HepG2 (cell line): ENCODE data around the gene ADAT3.
A peak's percentile ranks its signal among the peaks of the same experiment; 100 is the strongest.

Source experiments
- ATF7 ChIP-seq, 2 experiments: fragments of 450-650 bp in 1 of 2; sonication (generic) in 1 of 2; formaldehyde crosslinking in 1 of 2; IDR thresholded peaks; 2 replicates each; pipeline versions ENCODE4 v1.4.0 to v1.6.1; 2016 to 2020; ENCODE audit warnings: antibody characterized with exemption in 1 of 2, mild to moderate bottlenecking in 1 of 2, missing genetic modification reagents in 1 of 2
- ISL2 ChIP-seq: sonication (generic); formaldehyde crosslinking; IDR thresholded peaks from 2 replicates; pipeline ENCODE4 v1.5.0; 2020; ENCODE audit warnings: missing genetic modification reagents
- NFYB ChIP-seq: sonication (generic); formaldehyde crosslinking; IDR thresholded peaks from 2 replicates; pipeline ENCODE4 v1.4.0; 2020; ENCODE audit warnings: missing genetic modification reagents
- POLR2A ChIP-seq, 2 experiments: IDR thresholded peaks; 2 replicates each; pipeline ENCODE4 v1.6.1; 2011; ENCODE audit warnings: low read depth in 2 of 2, low read length in 2 of 2, mild to moderate bottlenecking in 1 of 2, moderate library complexity in 1 of 2; ENCODE audit not compliant: insufficient read depth in 1 of 2
- RFXANK ChIP-seq: IDR thresholded peaks from 2 replicates; pipeline ENCODE4 v1.6.1; 2016
- ZNF382 ChIP-seq: sonication (generic); formaldehyde crosslinking; IDR thresholded peaks from 2 replicates; pipeline ENCODE4 v1.5.0; 2020; ENCODE audit warnings: missing genetic modification reagents, mild to moderate bottlenecking, borderline replicate concordance
- ZNF660 ChIP-seq: sonication (generic); formaldehyde crosslinking; IDR thresholded peaks from 2 replicates; pipeline ENCODE4 v1.5.1; 2020; ENCODE audit warnings: mild to moderate bottlenecking, low read depth, missing genetic modification reagents, borderline replicate concordance
- TF ChIP-seq, protein P1 (sequence below): sonication (generic); formaldehyde crosslinking; IDR thresholded peaks from 2 replicates; pipeline ENCODE4 v1.5.1; 2020; ENCODE audit warnings: mild to moderate bottlenecking, missing genetic modification reagents, moderate library complexity
- TF ChIP-seq, protein P2 (sequence below): sonication (generic); formaldehyde crosslinking; IDR thresholded peaks from 2 replicates; pipeline ENCODE4 v1.5.0; 2020; ENCODE audit warnings: mild to moderate bottlenecking, missing genetic modification reagents, moderate library complexity
- TF ChIP-seq, protein P3 (sequence below): sonication (generic); formaldehyde crosslinking; IDR thresholded peaks from 2 replicates; pipeline ENCODE4 v1.5.0; 2020; ENCODE audit warnings: missing genetic modification reagents

- TF ChIP-seq, protein P1, sequence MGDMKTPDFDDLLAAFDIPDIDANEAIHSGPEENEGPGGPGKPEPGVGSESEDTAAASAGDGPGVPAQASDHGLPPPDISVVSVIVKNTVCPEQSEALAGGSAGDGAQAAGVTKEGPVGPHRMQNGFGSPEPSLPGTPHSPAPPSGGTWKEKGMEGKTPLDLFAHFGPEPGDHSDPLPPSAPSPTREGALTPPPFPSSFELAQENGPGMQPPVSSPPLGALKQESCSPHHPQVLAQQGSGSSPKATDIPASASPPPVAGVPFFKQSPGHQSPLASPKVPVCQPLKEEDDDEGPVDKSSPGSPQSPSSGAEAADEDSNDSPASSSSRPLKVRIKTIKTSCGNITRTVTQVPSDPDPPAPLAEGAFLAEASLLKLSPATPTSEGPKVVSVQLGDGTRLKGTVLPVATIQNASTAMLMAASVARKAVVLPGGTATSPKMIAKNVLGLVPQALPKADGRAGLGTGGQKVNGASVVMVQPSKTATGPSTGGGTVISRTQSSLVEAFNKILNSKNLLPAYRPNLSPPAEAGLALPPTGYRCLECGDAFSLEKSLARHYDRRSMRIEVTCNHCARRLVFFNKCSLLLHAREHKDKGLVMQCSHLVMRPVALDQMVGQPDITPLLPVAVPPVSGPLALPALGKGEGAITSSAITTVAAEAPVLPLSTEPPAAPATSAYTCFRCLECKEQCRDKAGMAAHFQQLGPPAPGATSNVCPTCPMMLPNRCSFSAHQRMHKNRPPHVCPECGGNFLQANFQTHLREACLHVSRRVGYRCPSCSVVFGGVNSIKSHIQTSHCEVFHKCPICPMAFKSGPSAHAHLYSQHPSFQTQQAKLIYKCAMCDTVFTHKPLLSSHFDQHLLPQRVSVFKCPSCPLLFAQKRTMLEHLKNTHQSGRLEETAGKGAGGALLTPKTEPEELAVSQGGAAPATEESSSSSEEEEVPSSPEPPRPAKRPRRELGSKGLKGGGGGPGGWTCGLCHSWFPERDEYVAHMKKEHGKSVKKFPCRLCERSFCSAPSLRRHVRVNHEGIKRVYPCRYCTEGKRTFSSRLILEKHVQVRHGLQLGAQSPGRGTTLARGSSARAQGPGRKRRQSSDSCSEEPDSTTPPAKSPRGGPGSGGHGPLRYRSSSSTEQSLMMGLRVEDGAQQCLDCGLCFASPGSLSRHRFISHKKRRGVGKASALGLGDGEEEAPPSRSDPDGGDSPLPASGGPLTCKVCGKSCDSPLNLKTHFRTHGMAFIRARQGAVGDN = peak; percentile 29
- TF ChIP-seq, protein P2, sequence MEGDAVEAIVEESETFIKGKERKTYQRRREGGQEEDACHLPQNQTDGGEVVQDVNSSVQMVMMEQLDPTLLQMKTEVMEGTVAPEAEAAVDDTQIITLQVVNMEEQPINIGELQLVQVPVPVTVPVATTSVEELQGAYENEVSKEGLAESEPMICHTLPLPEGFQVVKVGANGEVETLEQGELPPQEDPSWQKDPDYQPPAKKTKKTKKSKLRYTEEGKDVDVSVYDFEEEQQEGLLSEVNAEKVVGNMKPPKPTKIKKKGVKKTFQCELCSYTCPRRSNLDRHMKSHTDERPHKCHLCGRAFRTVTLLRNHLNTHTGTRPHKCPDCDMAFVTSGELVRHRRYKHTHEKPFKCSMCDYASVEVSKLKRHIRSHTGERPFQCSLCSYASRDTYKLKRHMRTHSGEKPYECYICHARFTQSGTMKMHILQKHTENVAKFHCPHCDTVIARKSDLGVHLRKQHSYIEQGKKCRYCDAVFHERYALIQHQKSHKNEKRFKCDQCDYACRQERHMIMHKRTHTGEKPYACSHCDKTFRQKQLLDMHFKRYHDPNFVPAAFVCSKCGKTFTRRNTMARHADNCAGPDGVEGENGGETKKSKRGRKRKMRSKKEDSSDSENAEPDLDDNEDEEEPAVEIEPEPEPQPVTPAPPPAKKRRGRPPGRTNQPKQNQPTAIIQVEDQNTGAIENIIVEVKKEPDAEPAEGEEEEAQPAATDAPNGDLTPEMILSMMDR (CRISPR knock-in tag) = no peak
- TF ChIP-seq, protein P3, sequence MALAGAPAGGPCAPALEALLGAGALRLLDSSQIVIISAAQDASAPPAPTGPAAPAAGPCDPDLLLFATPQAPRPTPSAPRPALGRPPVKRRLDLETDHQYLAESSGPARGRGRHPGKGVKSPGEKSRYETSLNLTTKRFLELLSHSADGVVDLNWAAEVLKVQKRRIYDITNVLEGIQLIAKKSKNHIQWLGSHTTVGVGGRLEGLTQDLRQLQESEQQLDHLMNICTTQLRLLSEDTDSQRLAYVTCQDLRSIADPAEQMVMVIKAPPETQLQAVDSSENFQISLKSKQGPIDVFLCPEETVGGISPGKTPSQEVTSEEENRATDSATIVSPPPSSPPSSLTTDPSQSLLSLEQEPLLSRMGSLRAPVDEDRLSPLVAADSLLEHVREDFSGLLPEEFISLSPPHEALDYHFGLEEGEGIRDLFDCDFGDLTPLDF (CRISPR knock-in tag) = no peak
- TF ChIP-seq ATF7 (IDR thresholded peaks at IDR 0.05) (no peak), ATF7 (CRISPR knock-in tag; IDR thresholded peaks at IDR 0.05) (no peak), RFXANK (CRISPR knock-in tag) (no peak), ISL2 (CRISPR knock-in tag) (no peak), ZNF382 (no peak), NFYB (CRISPR knock-in tag) (no peak), ZNF660 (CRISPR knock-in tag) (no peak), POLR2A (IDR thresholded peaks at IDR 0.05; ENCODE audit: insufficient read depth in 1 of 2, low read depth in 2 of 2, low read length in 2 of 2) (no peak)
These were observed 42.5 kb upstream of the ADAT3 start for GRCh38 chr19:1862424-1863327.
